ENCODE measurements around the gene FRAS1. TPM values are rescaled to one million over a fixed set of nuclear protein-coding genes. Genes with fewer than 3 reads are reported as not detected.

The FRAS1 gene
- total RNA-seq, 1 experiment from 2014 or later: 82.0 TPM

- DNase-seq (ENCODE audit: low spot score): no peak
- no peak for ATAC-seq
- ChIA-PET POLR2A (no interaction called here), CTCF (no interaction called here)
- Mint-ChIP-seq H3K4me1 (peaks cover 4% of the 10 kb centered on the region), H3K36me3 (no peaks in the 10 kb centered on the region; the same call in 1 of the 2 replicates), H3K27ac (no peak overlapping the region), H3K4me3 (no peak overlapping the region), H3K9me3 (no peaks in the 10 kb centered on the region), H3K27me3 (ENCODE audit: low read depth) (no peaks in the 10 kb centered on the region)
- no peak for TF ChIP-seq ZNF671 (CRISPR knock-in tag; IDR thresholded peaks at IDR 0.05)
- TF ChIP-seq, protein P1, sequence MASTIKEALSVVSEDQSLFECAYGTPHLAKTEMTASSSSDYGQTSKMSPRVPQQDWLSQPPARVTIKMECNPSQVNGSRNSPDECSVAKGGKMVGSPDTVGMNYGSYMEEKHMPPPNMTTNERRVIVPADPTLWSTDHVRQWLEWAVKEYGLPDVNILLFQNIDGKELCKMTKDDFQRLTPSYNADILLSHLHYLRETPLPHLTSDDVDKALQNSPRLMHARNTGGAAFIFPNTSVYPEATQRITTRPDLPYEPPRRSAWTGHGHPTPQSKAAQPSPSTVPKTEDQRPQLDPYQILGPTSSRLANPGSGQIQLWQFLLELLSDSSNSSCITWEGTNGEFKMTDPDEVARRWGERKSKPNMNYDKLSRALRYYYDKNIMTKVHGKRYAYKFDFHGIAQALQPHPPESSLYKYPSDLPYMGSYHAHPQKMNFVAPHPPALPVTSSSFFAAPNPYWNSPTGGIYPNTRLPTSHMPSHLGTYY (CRISPR knock-in tag; IDR thresholded peaks at IDR 0.05): no peak
Observed at GRCh38 chr4:78584863-78585547, 527.9 kb downstream of the FRAS1 start.

DNA sequence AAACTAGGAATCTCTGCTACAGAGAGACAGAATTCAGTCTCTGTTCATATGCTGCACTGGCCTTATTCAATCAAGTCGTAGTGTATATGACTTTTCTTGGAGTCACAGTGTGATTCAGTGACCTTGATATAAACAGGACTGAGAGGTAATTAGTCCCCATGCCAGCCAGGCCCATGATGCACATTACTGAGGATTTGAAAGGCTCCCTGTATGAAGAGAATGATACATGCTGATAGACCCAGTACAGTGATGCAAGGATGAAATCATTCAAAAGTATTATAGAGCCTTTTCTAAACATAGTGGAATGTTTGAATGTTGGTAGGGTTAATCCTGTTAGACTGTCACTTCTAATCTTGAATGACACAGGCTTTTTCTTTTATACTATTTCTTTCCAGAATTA is 528.5 kb downstream of the FRAS1 start:
- no peak overlapping the region for H3K4me3 Mint-ChIP-seq
- no peaks in the 10 kb centered on the region; the same call in 1 of the 2 replicates for H3K36me3 Mint-ChIP-seq
- peaks cover 4% of the 10 kb centered on the region for H3K4me1 Mint-ChIP-seq
- POLR2A ChIA-PET: no interaction called here
- no peaks in the 10 kb centered on the region for H3K9me3 Mint-ChIP-seq
- CTCF ChIA-PET: no interaction called here
- no peak overlapping the region for H3K27ac Mint-ChIP-seq
- DNase-seq (ENCODE audit: low spot score): no peak
- ATAC-seq: no peak
- H3K27me3 Mint-ChIP-seq (ENCODE audit: low read depth): no peaks in the 10 kb centered on the region
- TF ChIP-seq FOXP4 (CRISPR knock-in tag; IDR thresholded peaks at IDR 0.05) (no peak), SP1 (CRISPR knock-in tag; conservative IDR thresholded peaks at IDR 0.05) (no peak), PRRX2 (CRISPR knock-in tag; IDR thresholded peaks at IDR 0.05) (no peak), ARID4B (CRISPR knock-in tag; IDR thresholded peaks at IDR 0.05; ENCODE audit: borderline replicate concordance) (no peak), ATF3 (CRISPR knock-in tag; conservative IDR thresholded peaks at IDR 0.05) (no peak), ZNF219 (CRISPR knock-in tag; IDR thresholded peaks at IDR 0.05; ENCODE audit: borderline replicate concordance) (no peak), PREB (CRISPR knock-in tag; IDR thresholded peaks at IDR 0.05; ENCODE audit: borderline replicate concordance) (no peak), CBFB (CRISPR knock-in tag; IDR thresholded peaks at IDR 0.05; ENCODE audit: low read depth) (no peak), ATF2 (CRISPR knock-in tag; IDR thresholded peaks at IDR 0.05; ENCODE audit: borderline replicate concordance, low read depth) (no peak), OVOL2 (CRISPR knock-in tag; IDR thresholded peaks at IDR 0.05; ENCODE audit: borderline replicate concordance) (no peak), TEAD1 (CRISPR knock-in tag; IDR thresholded peaks at IDR 0.05) (no peak), ATF1 (CRISPR knock-in tag; IDR thresholded peaks at IDR 0.05) (no peak), EMX1 (CRISPR knock-in tag; IDR thresholded peaks at IDR 0.05) (no peak), ZNF425 (CRISPR knock-in tag; conservative IDR thresholded peaks at IDR 0.05) (no peak), AR (CRISPR knock-in tag; IDR thresholded peaks at IDR 0.05) (no peak)

Measured in WTC11 (cell line).